Activated CD4-positive, CD25-positive, alpha-beta regulatory T cell treated with anti-CD3 and anti-CD28 coated beads, Interleukin-2, amount 50 U/mL, for 24 hours (primary cell): Measurements from ENCODE around the gene B4GAT1.
"Not testable (repeated sequence)": the region's sequence is repeated elsewhere in the genome, so short reads cannot be mapped to it uniquely, and the experiment has no call there.

ENCODE experiments used
- ATAC-seq, 2 donors: fragments of 150-1000 bp; cut with Tn5 transposase; one replicate each; pipeline ENCODE4 v1.10.0; 2021; ENCODE audit warnings: mild to moderate bottlenecking in 1 of 2, moderate library complexity in 1 of 2

Gene B4GAT1

GRCh38 chr11:66347425-66348276 is at the start of gene B4GAT1:
TSS of gene B4GAT1 (minus strand) at chr11:66347629. CDS start at chr11:66347545, 84 bp downstream.
- ATAC-seq, result peak; percentile 63 to 72

- no peak for ATAC-seq
These were observed 46.5 kb upstream of the B4GAT1 start for GRCh38 chr11:66393954-66394353.

- no peak for ATAC-seq
These were observed 43.9 kb upstream of the B4GAT1 start for GRCh38 chr11:66391322-66391721.

- ATAC-seq, result peak; percentile 33 to 46
These were observed 41.5 kb upstream of the B4GAT1 start for GRCh38 chr11:66388780-66389386.

GRCh38 chr11:66386171-66387069 is 39.0 kb upstream of the B4GAT1 start:
- ATAC-seq, result peak in 1 of 2 donors; percentile 56

GRCh38 chr11:66384316-66384715 is 36.9 kb upstream of the B4GAT1 start:
- ATAC-seq, result not testable (repeated sequence)

- ATAC-seq, result not testable (repeated sequence)
These were observed 32.8 kb upstream of the B4GAT1 start for GRCh38 chr11:66380264-66380663.

- ATAC-seq, result not testable (repeated sequence)
These were observed 26.4 kb upstream of the B4GAT1 start for GRCh38 chr11:66373690-66374287.

- ATAC-seq, result no peak
These were observed 25.8 kb upstream of the B4GAT1 start for GRCh38 chr11:66373265-66373664.

- ATAC-seq, result peak; percentile 82 to 84
These were observed 24.4 kb upstream of the B4GAT1 start, which contains the start of gene SLC29A2 for GRCh38 chr11:66371627-66372415. TSS of gene SLC29A2 (minus strand) at chr11:66371760. CDS start at chr11:66371591, 169 bp downstream.

GRCh38 chr11:66369073-66369894 is 21.9 kb upstream of the B4GAT1 start:
- no peak for ATAC-seq

GRCh38 chr11:66368484-66368883 is 21.1 kb upstream of the B4GAT1 start:
- no peak for ATAC-seq

- ATAC-seq, result no peak
These were observed 20.3 kb upstream of the B4GAT1 start for GRCh38 chr11:66367561-66368312.

- ATAC-seq, result no peak
These were observed 19.5 kb upstream of the B4GAT1 start for GRCh38 chr11:66366844-66367477.

GRCh38 chr11:66365711-66366619 is 18.5 kb upstream of the B4GAT1 start:
- no peak for ATAC-seq

GRCh38 chr11:66365166-66365565 is 17.7 kb upstream of the B4GAT1 start:
- no peak for ATAC-seq

- ATAC-seq, result peak; percentile 57 to 63
These were observed 16.5 kb upstream of the B4GAT1 start for GRCh38 chr11:66363805-66364535.
